GM19328 (cell line): ENCODE results near the gene SLC25A11.

Experiments used
- ATAC-seq: cut with Tn5 transposase; IDR thresholded peaks from one replicate; pipeline ENCODE4 v1.9.1; 2021; ENCODE audit warnings: mild to moderate bottlenecking, moderate library complexity; ENCODE audit not compliant: unreplicated experiment

The SLC25A11 gene

GRCh38 chr17:4939796-4940554 is at the start of gene SLC25A11, which contains the start of gene RNF167:
Gene SLC25A11, minus strand, starts transcription at chr17:4940046. Its CDS starts 136 bp downstream, at chr17:4939910.
Gene RNF167, plus strand, starts transcription at chr17:4940268. Its CDS starts 642 bp downstream, at chr17:4940910.
- ATAC-seq, result peak; percentile 72

GRCh38 chr17:4987767-4988567 is 48.1 kb upstream of the SLC25A11 start:
- no peak for ATAC-seq

- peak; percentile 85 for ATAC-seq
Observed at GRCh38 chr17:4986951-4987766, 47.3 kb upstream of the SLC25A11 start, which contains the start of gene CAMTA2. Gene CAMTA2, minus strand, starts transcription at chr17:4987675. Its CDS starts 1,453 bp downstream, at chr17:4986222.

- ATAC-seq, result no peak
Observed at GRCh38 chr17:4986403-4986802, 46.6 kb upstream of the SLC25A11 start.

- ATAC-seq, result no peak
Observed at GRCh38 chr17:4982305-4982704, 42.5 kb upstream of the SLC25A11 start.

- ATAC-seq, result no peak
Observed at GRCh38 chr17:4980644-4981216, 40.9 kb upstream of the SLC25A11 start.

GRCh38 chr17:4978726-4979125 is 38.9 kb upstream of the SLC25A11 start:
- ATAC-seq, result no peak

GRCh38 chr17:4974115-4974670 is 34.3 kb upstream of the SLC25A11 start:
- ATAC-seq, result no peak

GRCh38 chr17:4973256-4974114 is 33.6 kb upstream of the SLC25A11 start:
- no peak for ATAC-seq

- ATAC-seq, result no peak
Observed at GRCh38 chr17:4972752-4973151, 32.9 kb upstream of the SLC25A11 start.

- ATAC-seq, result no peak
Observed at GRCh38 chr17:4972322-4972721, 32.5 kb upstream of the SLC25A11 start.

- ATAC-seq, result no peak
Observed at GRCh38 chr17:4971826-4972225, 32.0 kb upstream of the SLC25A11 start.

GRCh38 chr17:4970273-4970672 is 30.4 kb upstream of the SLC25A11 start:
- no peak for ATAC-seq

- ATAC-seq, result no peak
Observed at GRCh38 chr17:4969551-4970173, 29.8 kb upstream of the SLC25A11 start.

GRCh38 chr17:4969047-4969550 is 29.3 kb upstream of the SLC25A11 start:
- no peak for ATAC-seq

- ATAC-seq, result no peak
Observed at GRCh38 chr17:4968486-4969046, 28.7 kb upstream of the SLC25A11 start.

GRCh38 chr17:4967539-4968485 is 28.0 kb upstream of the SLC25A11 start, which contains the start of gene SPAG7:
Gene SPAG7, minus strand, starts transcription at chr17:4967817. Its CDS starts 13 bp downstream, at chr17:4967804.
- ATAC-seq, result peak; percentile 46
